ENCODE data around the gene YBX3. TPM values are rescaled to one million over a fixed set of nuclear protein-coding genes. Genes with fewer than 3 reads are reported as not detected.

YBX3 gene
- total RNA-seq (60.8 and 62.6 TPM in 2 replicates), polyA plus RNA-seq (191 and 365 TPM in 2 replicates), polyA minus RNA-seq (144 and 226 TPM in 2 replicates)
- 96.8 TPM for total RNA-seq (2013)

DNA sequence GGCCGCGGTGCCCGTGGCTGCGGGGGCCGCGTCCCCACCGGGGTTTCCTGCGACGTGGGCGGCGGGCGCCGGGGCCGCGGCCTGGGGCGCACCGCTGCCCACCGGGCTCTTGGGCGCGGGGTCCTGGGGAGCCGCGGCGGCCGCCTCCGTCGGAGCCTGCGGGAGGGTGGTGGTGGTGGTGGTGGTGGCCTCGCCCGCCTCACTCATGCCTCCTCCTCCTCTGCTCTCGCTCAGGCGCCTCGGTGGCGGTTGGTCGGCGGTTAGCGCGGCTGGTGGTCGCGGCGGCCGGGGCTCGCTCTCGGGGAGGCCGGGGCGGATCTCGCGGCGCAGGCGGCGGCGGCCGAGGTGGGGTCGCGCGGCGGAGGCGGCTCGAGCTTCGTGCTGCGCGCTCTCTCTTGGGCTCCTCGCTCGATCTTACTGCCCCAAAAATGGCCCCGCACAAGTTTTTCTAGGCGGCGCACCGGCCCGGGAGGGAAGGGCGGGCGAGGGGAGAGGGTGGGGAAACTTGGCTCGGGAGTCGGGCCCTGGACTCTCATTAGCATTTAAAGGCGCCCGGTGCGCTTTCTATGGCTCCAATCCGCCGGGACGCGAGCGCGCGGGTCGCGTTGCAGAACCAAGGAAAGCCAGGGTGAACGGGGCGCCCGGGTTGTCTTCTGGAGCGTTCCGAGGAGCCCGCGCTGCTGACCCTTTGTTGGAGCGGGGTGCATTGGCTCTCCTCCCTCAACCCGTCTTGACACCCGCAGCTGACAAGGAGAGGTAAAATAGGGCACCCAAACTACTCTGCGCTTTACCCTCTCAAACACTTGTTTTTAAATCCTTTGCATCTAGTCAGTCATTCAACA, at the start of gene YBX3:
Gene YBX3, minus strand, starts transcription at position 419 of the 842 bp plus-strand sequence. Its CDS starts 212 bp downstream, at position 207.
- ChIA-PET POLR2A (no interaction called here), CTCF (interaction anchor here (0.6 to 1.3 kb wide), 5 partner anchors 9 to 448 kb away, joined by 3 read pairs; no protein-coding TSS in a partner anchor)
- Histone ChIP-seq H3K4me2 (replicated peaks; ENCODE audit: low read depth, low read length, poor library complexity, severe bottlenecking) (peak within 1 kb of the TSS; percentile 87), H3K36me3 (replicated peaks in 1 of 2; ENCODE audit: control extremely low read depth in 1 of 2, control insufficient read depth in 1 of 2, extremely low read depth in 1 of 2, insufficient read depth in 2 of 2, low read length in 1 of 2) (no peaks in the 10 kb centered on the region), H2AFZ (ENCODE audit: insufficient read depth, low read depth, low read length, poor library complexity, severe bottlenecking) (peak within 1 kb of the TSS; percentile 61), H3K27me3 (replicated peaks in 1 of 4; ENCODE audit: control extremely low read depth in 1 of 4, control insufficient read depth in 3 of 4, insufficient read depth in 4 of 4, low read length in 3 of 4) (no peaks in the 10 kb centered on the region), H4K20me1 (ENCODE audit: control insufficient read depth, insufficient read depth, low read length, poor library complexity, severe bottlenecking) (no peaks in the 10 kb centered on the region), H3K27ac (ENCODE audit: low read length in 2 of 2) (peak within 1 kb of the TSS; percentile 97 to 98), H3K79me2 (ENCODE audit: control insufficient read depth, insufficient read depth, low read length) (peaks cover 27% of the 10 kb centered on the region), H3K4me3 (ENCODE audit: control extremely low read depth in 1 of 5, extremely low read depth in 1 of 5, insufficient read depth in 1 of 5, low read depth in 2 of 5, low read length in 4 of 5) (peak within 1 kb of the TSS; percentile 80 to 92 (median 89)), H3K9me3 (ENCODE audit: control extremely low read depth in 1 of 3, control insufficient read depth in 2 of 3, insufficient read depth in 1 of 3, low read length in 2 of 3) (peaks cover 0 to 3% (median 0%) of the 10 kb centered on the region in 3 donors), H3K4me1 (ENCODE audit: control insufficient read depth in 2 of 2, insufficient read depth in 2 of 2, low read length in 2 of 2) (peaks cover 20 to 29% of the 10 kb centered on the region in 2 donors), H3K9ac (ENCODE audit: low read length) (peak within 1 kb of the TSS; percentile 96)
- ATAC-seq (ENCODE audit: low read depth) (peak; percentile 26), DNase-seq (peak; percentile 71)
- no peaks in the 10 kb centered on the region for H3K9me3 Mint-ChIP-seq (ENCODE audit: insufficient read depth)
- H3K4me3 Mint-ChIP-seq: peak within 1 kb of the TSS; percentile 89
- H3K4me1 Mint-ChIP-seq: peaks cover 31% of the 10 kb centered on the region
- TF ChIP-seq, protein P1, sequence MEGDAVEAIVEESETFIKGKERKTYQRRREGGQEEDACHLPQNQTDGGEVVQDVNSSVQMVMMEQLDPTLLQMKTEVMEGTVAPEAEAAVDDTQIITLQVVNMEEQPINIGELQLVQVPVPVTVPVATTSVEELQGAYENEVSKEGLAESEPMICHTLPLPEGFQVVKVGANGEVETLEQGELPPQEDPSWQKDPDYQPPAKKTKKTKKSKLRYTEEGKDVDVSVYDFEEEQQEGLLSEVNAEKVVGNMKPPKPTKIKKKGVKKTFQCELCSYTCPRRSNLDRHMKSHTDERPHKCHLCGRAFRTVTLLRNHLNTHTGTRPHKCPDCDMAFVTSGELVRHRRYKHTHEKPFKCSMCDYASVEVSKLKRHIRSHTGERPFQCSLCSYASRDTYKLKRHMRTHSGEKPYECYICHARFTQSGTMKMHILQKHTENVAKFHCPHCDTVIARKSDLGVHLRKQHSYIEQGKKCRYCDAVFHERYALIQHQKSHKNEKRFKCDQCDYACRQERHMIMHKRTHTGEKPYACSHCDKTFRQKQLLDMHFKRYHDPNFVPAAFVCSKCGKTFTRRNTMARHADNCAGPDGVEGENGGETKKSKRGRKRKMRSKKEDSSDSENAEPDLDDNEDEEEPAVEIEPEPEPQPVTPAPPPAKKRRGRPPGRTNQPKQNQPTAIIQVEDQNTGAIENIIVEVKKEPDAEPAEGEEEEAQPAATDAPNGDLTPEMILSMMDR (IDR thresholded peaks at IDR 0.05): no peak
- TF ChIP-seq EZH2 (IDR thresholded peaks at IDR 0.05; ENCODE audit: borderline replicate concordance, insufficient read depth, low read depth, low read length, poor library complexity, severe bottlenecking): no peak
- WGBS (ENCODE audit: insufficient coverage): under 1% methylated on average over 80 of the region's 95 CpGs
- intact Hi-C loops (cut with micrococcal nuclease): loop anchor here (1.0 to 2.0 kb wide), 2 partner anchors 28 to 110 kb away; partner anchors contain the start of gene MAGOHB
- H3K27ac Mint-ChIP-seq: peak within 1 kb of the TSS; percentile 89
- H3K27me3 Mint-ChIP-seq: peaks cover 39% of the 10 kb centered on the region
